ENCODE data around the gene RASSF1.
"Not testable (repeated sequence)": the region's sequence is repeated elsewhere in the genome, so short reads cannot be mapped to it uniquely, and the experiment has no call there.

Gene RASSF1

DNA sequence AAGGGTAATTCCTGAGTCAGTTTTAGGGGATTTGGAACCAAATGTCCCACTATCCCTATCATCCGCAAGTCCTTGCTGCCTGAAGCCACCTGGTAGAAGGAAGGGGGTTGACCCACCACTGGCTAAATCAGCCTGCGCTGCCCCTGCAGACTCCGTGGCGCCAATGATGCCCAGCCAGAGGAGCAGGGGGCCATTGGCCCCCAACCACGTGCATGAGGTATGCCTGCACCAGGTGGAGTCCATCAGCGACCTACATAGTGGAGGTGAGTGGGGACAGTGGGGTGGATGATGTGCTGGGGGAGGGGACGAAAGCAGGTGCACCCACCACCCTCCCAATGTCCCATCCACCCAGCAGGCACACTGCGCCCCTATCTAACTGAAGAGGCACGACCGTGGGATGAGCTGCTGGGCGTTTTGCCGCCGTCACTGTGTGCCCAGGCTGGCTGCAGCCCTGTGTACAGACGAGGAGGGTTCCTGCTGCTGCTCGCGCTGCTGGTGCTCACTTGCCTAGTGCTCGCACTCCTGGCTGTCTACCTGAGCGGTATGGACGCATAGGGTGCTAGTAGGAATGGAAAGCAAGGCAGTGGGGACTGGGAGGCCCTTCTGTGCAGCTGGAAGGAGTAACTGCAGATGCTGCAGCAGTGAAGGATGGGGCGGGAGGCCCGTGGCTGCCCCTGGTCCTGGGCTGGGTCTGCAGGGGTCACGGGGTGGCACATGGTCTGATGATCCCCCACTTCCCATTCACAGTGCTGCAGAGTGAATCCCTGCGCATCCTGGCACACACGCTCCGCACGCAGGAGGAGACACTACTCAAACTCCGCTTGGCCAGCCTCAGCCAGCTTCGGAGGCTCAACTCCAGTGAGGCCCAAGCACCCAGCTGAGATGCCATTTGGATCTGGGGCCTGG, 54.1 kb downstream of the RASSF1 start:
- no peak overlapping the region for H3K27ac ChIP-seq
- TF ChIP-seq, protein P1, sequence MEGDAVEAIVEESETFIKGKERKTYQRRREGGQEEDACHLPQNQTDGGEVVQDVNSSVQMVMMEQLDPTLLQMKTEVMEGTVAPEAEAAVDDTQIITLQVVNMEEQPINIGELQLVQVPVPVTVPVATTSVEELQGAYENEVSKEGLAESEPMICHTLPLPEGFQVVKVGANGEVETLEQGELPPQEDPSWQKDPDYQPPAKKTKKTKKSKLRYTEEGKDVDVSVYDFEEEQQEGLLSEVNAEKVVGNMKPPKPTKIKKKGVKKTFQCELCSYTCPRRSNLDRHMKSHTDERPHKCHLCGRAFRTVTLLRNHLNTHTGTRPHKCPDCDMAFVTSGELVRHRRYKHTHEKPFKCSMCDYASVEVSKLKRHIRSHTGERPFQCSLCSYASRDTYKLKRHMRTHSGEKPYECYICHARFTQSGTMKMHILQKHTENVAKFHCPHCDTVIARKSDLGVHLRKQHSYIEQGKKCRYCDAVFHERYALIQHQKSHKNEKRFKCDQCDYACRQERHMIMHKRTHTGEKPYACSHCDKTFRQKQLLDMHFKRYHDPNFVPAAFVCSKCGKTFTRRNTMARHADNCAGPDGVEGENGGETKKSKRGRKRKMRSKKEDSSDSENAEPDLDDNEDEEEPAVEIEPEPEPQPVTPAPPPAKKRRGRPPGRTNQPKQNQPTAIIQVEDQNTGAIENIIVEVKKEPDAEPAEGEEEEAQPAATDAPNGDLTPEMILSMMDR (conservative IDR thresholded peaks at IDR 0.05): no peak
- TF ChIP-seq ZFX (IDR thresholded peaks at IDR 0.05): no peak

GRCh38 chr3:50284121-50284520, 56.5 kb downstream of the RASSF1 start:
- not testable (repeated sequence) for H3K27ac ChIP-seq
